ENCODE measurements around the gene HBS1L. TPM values are rescaled to one million over a fixed set of nuclear protein-coding genes. Genes with fewer than 3 reads are reported as not detected.

Gene HBS1L
- total RNA-seq, 4 donors from 2014 or later, result 25.2 to 94.1 (median 37.5) TPM

- no peaks in the 10 kb centered on the region for H3K27me3 ChIP-seq
- TF ChIP-seq POLR2A (IDR thresholded peaks at IDR 0.05) (no peak), CTCF (IDR thresholded peaks at IDR 0.05) (no peak)
- DNase-seq, result no peak
- H3K9me3 ChIP-seq, result peaks cover 0 to 4% (median 0%) of the 10 kb centered on the region in 4 donors
- H3K4me3 ChIP-seq, result no peak overlapping the region
- H3K27ac ChIP-seq, result no peak overlapping the region
- H3K36me3 ChIP-seq, result no peaks in the 10 kb centered on the region
- H3K4me1 ChIP-seq, result no peaks in the 10 kb centered on the region
These were observed 31.2 kb upstream of the HBS1L start for GRCh38 chr6:135085700-135086413.

DNA sequence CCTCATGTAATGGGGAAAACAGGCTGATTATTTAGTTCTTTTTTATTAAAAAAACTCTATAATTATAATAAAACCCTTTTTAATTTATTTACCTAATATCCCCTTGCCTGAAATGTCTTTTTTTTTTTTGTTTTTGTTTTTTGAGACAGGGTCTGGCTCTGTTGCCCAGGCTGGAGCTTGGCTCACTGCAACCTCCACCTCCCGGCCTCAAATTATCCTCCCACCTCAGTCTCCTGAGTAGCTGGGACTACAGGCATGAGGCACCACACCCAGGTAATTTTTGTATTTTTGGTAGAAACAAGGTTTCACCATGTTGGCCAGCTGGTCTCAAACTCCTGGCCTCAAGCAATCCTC, 30.3 kb upstream of the HBS1L start:
- Histone ChIP-seq H3K4me3 (no peak overlapping the region), H3K9me3 (peaks cover 0 to 4% (median 0%) of the 10 kb centered on the region in 4 donors), H3K36me3 (no peaks in the 10 kb centered on the region), H3K27ac (no peak overlapping the region), H3K4me1 (no peaks in the 10 kb centered on the region), H3K27me3 (no peaks in the 10 kb centered on the region)
- TF ChIP-seq CTCF (IDR thresholded peaks at IDR 0.05) (no peak), POLR2A (IDR thresholded peaks at IDR 0.05) (no peak)
- DNase-seq, result no peak

DNA sequence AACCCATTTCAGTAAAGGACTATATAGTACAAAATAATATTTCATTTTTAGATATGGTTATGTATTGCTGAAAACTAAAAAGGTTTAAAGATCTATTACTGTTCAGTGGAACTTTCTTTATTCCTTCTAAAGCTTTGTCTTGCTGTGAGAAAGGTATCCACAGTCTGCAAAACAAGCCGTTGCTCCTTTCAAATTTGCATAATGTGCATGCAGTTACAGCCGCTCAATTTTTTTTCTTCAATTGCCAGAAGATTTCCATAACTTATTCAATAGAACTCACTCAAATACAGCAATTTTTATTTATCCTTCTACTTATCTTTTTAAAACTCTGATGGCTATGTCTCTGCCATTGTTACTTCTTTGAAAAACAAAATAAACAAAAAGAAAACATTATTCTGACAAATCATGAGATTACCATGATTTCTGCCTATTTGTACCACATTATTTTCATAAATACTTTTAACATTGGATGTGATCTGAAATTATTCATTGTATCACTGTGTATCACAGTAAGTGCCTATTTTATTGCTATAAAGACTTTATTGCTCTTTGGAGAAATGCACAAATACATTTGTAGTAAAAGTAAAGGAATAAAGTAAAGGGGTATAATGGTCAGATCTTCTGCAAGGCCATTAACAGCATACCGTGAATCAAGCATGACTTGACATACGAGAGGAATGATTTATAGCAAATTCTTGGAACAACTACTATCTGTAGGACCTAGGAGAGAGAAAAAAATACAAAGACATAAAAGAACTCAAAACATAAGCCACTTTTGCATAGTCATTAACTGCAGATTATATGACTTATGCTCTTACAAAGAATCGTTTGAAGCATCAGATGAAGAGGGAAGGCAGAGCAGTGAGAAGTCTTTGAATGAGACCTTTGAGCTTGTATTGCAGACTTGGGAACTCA, 29.6 kb upstream of the HBS1L start:
- TF ChIP-seq POLR2A (IDR thresholded peaks at IDR 0.05) (no peak), CTCF (IDR thresholded peaks at IDR 0.05) (no peak)
- DNase-seq, result no peak
- Histone ChIP-seq H3K4me3 (no peak overlapping the region), H3K36me3 (no peaks in the 10 kb centered on the region), H3K4me1 (no peaks in the 10 kb centered on the region), H3K9me3 (peaks cover 0 to 4% (median 0%) of the 10 kb centered on the region in 4 donors), H3K27ac (no peak overlapping the region), H3K27me3 (no peaks in the 10 kb centered on the region)

GRCh38 chr6:135081966-135082365, 27.3 kb upstream of the HBS1L start:
- H3K27ac ChIP-seq, result no peak overlapping the region
- no peaks in the 10 kb centered on the region for H3K4me1 ChIP-seq
- no peak overlapping the region for H3K4me3 ChIP-seq
- H3K36me3 ChIP-seq, result no peaks in the 10 kb centered on the region
- H3K27me3 ChIP-seq, result no peaks in the 10 kb centered on the region
- no peak for DNase-seq
- no peak for TF ChIP-seq POLR2A (IDR thresholded peaks at IDR 0.05)
- no peak for TF ChIP-seq CTCF (IDR thresholded peaks at IDR 0.05)
- H3K9me3 ChIP-seq, result peaks cover 0 to 4% (median 0%) of the 10 kb centered on the region in 4 donors

GRCh38 chr6:135075018-135075417, 20.4 kb upstream of the HBS1L start:
- no peaks in the 10 kb centered on the region for H3K27me3 ChIP-seq
- TF ChIP-seq CTCF (IDR thresholded peaks at IDR 0.05), result no peak
- TF ChIP-seq POLR2A (IDR thresholded peaks at IDR 0.05), result no peak
- no peaks in the 10 kb centered on the region for H3K4me1 ChIP-seq
- no peak overlapping the region for H3K27ac ChIP-seq
- no peak overlapping the region for H3K4me3 ChIP-seq
- DNase-seq, result no peak
- no peaks in the 10 kb centered on the region for H3K36me3 ChIP-seq
- no peaks in the 10 kb centered on the region for H3K9me3 ChIP-seq
